SIG-M5 treated with dmso at 0.1 percent for 504 hours (cell line): ENCODE data around the gene CIC.
A peak's percentile ranks its signal among the peaks of the same experiment; 100 is the strongest.
"Not testable (repeated sequence)": the region's sequence is repeated elsewhere in the genome, so short reads cannot be mapped to it uniquely, and the experiment has no call there.

Experiments used
- DNase-seq: peaks from one replicate; lab custom pipeline; 2025; ENCODE audit not compliant: unreplicated experiment; lab: John Stamatoyannopoulos, UW

The CIC gene

GRCh38 chr19:42254089-42254849, 14.8 kb upstream of the CIC start:
- peak; percentile 49 for DNase-seq

GRCh38 chr19:42254850-42255765, 13.9 kb upstream of the CIC start, which contains the start of gene ERF:
TSS of gene ERF (minus strand) at chr19:42255128. CDS start at chr19:42254999, 129 bp downstream.
- DNase-seq: peak; percentile 74

GRCh38 chr19:42255766-42256745, 13.0 kb upstream of the CIC start:
- peak; percentile 27 for DNase-seq

GRCh38 chr19:42257842-42258241, 11.2 kb upstream of the CIC start:
- DNase-seq: not testable (repeated sequence)

GRCh38 chr19:42261763-42262162, 7.3 kb upstream of the CIC start:
- DNase-seq: no peak

GRCh38 chr19:42266105-42266504, 2.9 kb upstream of the CIC start:
- DNase-seq: not testable (repeated sequence)

- not testable (repeated sequence) for DNase-seq
These were observed 2.0 kb upstream of the CIC start for GRCh38 chr19:42266928-42267603.

GRCh38 chr19:42267644-42268141, 1.4 kb upstream of the CIC start:
- DNase-seq: no peak

GRCh38 chr19:42268142-42268703, 829 bp upstream of the CIC start:
- peak; percentile 99 for DNase-seq

GRCh38 chr19:42269478-42270345, 660 bp downstream of the CIC start:
- peak; percentile 14 for DNase-seq

- DNase-seq: peak; percentile 76
These were observed 1.4 kb downstream of the CIC start for GRCh38 chr19:42270346-42271044.

GRCh38 chr19:42271045-42271419, 2.0 kb downstream of the CIC start:
- DNase-seq: no peak

GRCh38 chr19:42271861-42272534, 2.9 kb downstream of the CIC start:
- DNase-seq: no peak

- DNase-seq: no peak
These were observed 3.5 kb downstream of the CIC start for GRCh38 chr19:42272535-42272897.

- no peak for DNase-seq
These were observed 3.9 kb downstream of the CIC start for GRCh38 chr19:42272989-42273406.

GRCh38 chr19:42273407-42274064, 4.5 kb downstream of the CIC start:
- DNase-seq: no peak

- DNase-seq: no peak
These were observed 5.1 kb downstream of the CIC start for GRCh38 chr19:42274065-42274682.
